Stomach (tissue), 9 donors: ENCODE results near the gene FARP2. TPM values are rescaled to one million over a fixed set of nuclear protein-coding genes. Genes with fewer than 3 reads are reported as not detected.
"Not testable (repeated sequence)": the region's sequence is repeated elsewhere in the genome, so short reads cannot be mapped to it uniquely, and the experiment has no call there.

Experiments used
- DNase-seq, 2 donors: peaks; one replicate each; pipeline versions ENCODE4 v3.0.0 to v3.0.0-alpha.2; 2013 to 2019
- H3K27ac ChIP-seq, 5 donors: fragments of 200-600 bp in 4 of 5; sonication (generic) in 4 of 5; one replicate each; pipeline ENCODE4 v1.5.1; 2013 to 2019; ENCODE audit warnings: mild to moderate bottlenecking in 1 of 5, moderate library complexity in 1 of 5
- H3K27me3 ChIP-seq, 3 donors: fragments of 200-600 bp; sonication (generic); one replicate each; pipeline ENCODE4 v1.5.1; 2017 to 2019; ENCODE audit warnings: mixed run types in 1 of 3
- H3K36me3 ChIP-seq, 4 donors: fragments of 200-600 bp; sonication (generic); 1 replicate in 3 of 4; 2 replicates in 1 of 4; pipeline ENCODE4 v1.5.1; 2016 to 2019
- H3K4me1 ChIP-seq, 4 donors: fragments of 200-600 bp; sonication (generic); one replicate each; pipeline ENCODE4 v1.5.1; 2016 to 2019
- H3K4me3 ChIP-seq, 4 donors: fragments of 200-600 bp; sonication (generic) in 3 of 4; one replicate each; pipeline ENCODE4 v1.5.1; 2016 to 2019; ENCODE audit warnings: mild to moderate bottlenecking in 1 of 4
- H3K9me3 ChIP-seq, 4 donors: fragments of 200-600 bp; sonication (generic); one replicate each; pipeline ENCODE4 v1.5.1; 2016 to 2019
- CTCF ChIP-seq, 7 experiments: fragments of 450-650 bp in 4 of 7; fragments of 200-600 bp in 3 of 7; sonication (generic) in 3 of 7; IDR thresholded peaks; one replicate each; pipeline ENCODE4 v1.5.1; 2016 to 2019; ENCODE audit warnings: antibody characterized with exemption in 7 of 7, control low read depth in 2 of 7, mild to moderate bottlenecking in 1 of 7
- EP300 ChIP-seq: sonication (generic); formaldehyde crosslinking; IDR thresholded peaks from one replicate; pipeline ENCODE4 v1.6.1; 2017; ENCODE audit warnings: antibody characterized with exemption
- POLR2A ChIP-seq, 4 donors: fragments of 450-650 bp; IDR thresholded peaks; one replicate each; pipeline ENCODE4 v1.6.1; 2016; ENCODE audit warnings: antibody characterized with exemption in 4 of 4, control low read depth in 2 of 4, mild to moderate bottlenecking in 1 of 4, moderate library complexity in 1 of 4
- POLR2AphosphoS5 ChIP-seq, 3 donors: sonication (generic); formaldehyde crosslinking; IDR thresholded peaks; one replicate each; pipeline ENCODE4 v1.6.1; 2016; ENCODE audit warnings: antibody characterized with exemption in 3 of 3
- WGBS, 5 donors: extraction: QIAGEN DNeasy Blood & Tissue Kit in 3 of 5; methylation state at CpG; one replicate each; pipeline versions ENCODE4 v1.1.5 to v1.1.7; 2013 to 2018; 5-methylcytosine and 5-hydroxymethylcytosine counted together
- intact Hi-C: fragments of 100-400 bp; cut with DNase I; formaldehyde crosslinking; loops from one replicate; pipeline ENCODE4 v1.15.1; 2023; ENCODE audit warnings: low total_unique reads
- polyA plus RNA-seq, 3 donors: library from polyadenylated mRNA; stranded (reverse); fragments of 200-250 nt; gene quantifications; one replicate each; pipeline ENCODE4 v1.2.3, GENCODE V29; 2013
- total RNA-seq, 5 donors: library from RNA; depleted of rRNA; stranded (reverse); fragments of >200 nt; gene quantifications; one replicate each; pipeline versions ENCODE4 v1.1.0 to v1.2.3, GENCODE V29; 2014 to 2016
- donor health status: healthy with polysubstance abuse.
- donor health status: Bipolar disorder and iron deficiency.
- donor health status: healthy.

FARP2 gene
- total and polyA plus RNA-seq, 8 donors = 15.8 to 260 (median 69.1) TPM

GRCh38 chr2:241376808-241377207 lies 20.7 kb downstream of the FARP2 start:
- H3K27ac ChIP-seq = peak overlapping the region in 2 of 5 donors; percentile 4 to 80
- TF ChIP-seq CTCF (IDR thresholded peaks at IDR 0.05) (no peak), POLR2A (IDR thresholded peaks at IDR 0.05) (no peak)
- no peak overlapping the region for H3K4me3 ChIP-seq
- no peaks in the 10 kb centered on the region for H3K27me3 ChIP-seq
- no peaks in the 10 kb centered on the region for H3K9me3 ChIP-seq
- intact Hi-C loops = no loop called here
- 31 to 60% (median 37%) methylated on average over 2 of the region's 2 CpGs for whole genome bisulfite sequencing, 5 donors
- peaks cover 23 to 88% (median 52%) of the 10 kb centered on the region in 4 donors for H3K4me1 ChIP-seq
- no peak for DNase-seq
- peaks cover 0 to 20% (median 17%) of the 10 kb centered on the region in 4 donors for H3K36me3 ChIP-seq

GRCh38 chr2:241378816-241379215 lies 22.7 kb downstream of the FARP2 start:
- no peaks in the 10 kb centered on the region for H3K27me3 ChIP-seq
- TF ChIP-seq POLR2A (IDR thresholded peaks at IDR 0.05) (no peak), POLR2AphosphoS5 (IDR thresholded peaks at IDR 0.05) (no peak), CTCF (IDR thresholded peaks at IDR 0.05) (no peak), EP300 (no peak)
- 34 to 55% (median 50%) methylated on average over 2 of the region's 2 CpGs for WGBS, 5 donors
- H3K9me3 ChIP-seq = no peaks in the 10 kb centered on the region
- H3K36me3 ChIP-seq = peaks cover 0 to 31% (median 22%) of the 10 kb centered on the region in 4 donors
- peaks cover 16 to 72% (median 33%) of the 10 kb centered on the region in 4 donors for H3K4me1 ChIP-seq
- intact Hi-C loops = no loop called here
- H3K4me3 ChIP-seq = no peak overlapping the region
- no peak for DNase-seq
- peak overlapping the region in 1 of 5 donors; percentile 49 for H3K27ac ChIP-seq

- TF ChIP-seq CTCF (IDR thresholded peaks at IDR 0.05) = no peak
- TF ChIP-seq POLR2AphosphoS5 (IDR thresholded peaks at IDR 0.05) = no peak
- no peak for TF ChIP-seq POLR2A (IDR thresholded peaks at IDR 0.05)
- no peak for TF ChIP-seq EP300
- Histone ChIP-seq H3K4me3 (no peak overlapping the region), H3K27ac (peak overlapping the region in 1 of 5 donors; percentile 49), H3K9me3 (no peaks in the 10 kb centered on the region), H3K27me3 (no peaks in the 10 kb centered on the region), H3K36me3 (peaks cover 0 to 28% (median 15%) of the 10 kb centered on the region in 4 donors), H3K4me1 (peaks cover 12 to 64% (median 28%) of the 10 kb centered on the region in 4 donors)
- intact Hi-C loops = no loop called here
- peak in 1 of 2 donors; percentile 58 for DNase-seq
- WGBS, 5 donors = 77 to 87% (median 84%) methylated on average over 9 of the region's 9 CpGs
These were observed 23.7 kb downstream of the FARP2 start for GRCh38 chr2:241379481-241380480.

DNA sequence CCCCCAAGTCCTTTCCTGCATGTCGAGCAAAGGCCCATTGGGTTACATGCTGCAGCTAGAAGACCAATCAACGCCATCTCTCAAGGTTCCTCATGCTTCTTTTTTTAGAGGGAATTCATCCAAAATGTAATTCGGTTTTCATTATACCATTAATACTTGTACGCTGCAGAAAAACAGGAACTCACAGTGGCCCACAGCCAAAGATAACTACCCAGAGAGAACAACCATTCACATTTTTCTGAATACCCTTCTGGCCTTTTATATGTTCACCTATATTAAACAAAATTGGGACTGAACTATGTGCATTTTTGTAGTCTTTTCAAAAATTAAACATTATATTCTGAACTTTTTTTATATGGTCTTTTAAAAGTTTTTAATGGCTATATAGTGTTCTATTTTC lies 25.8 kb downstream of the FARP2 start:
- Histone ChIP-seq H3K4me3 (no peak overlapping the region), H3K9me3 (no peaks in the 10 kb centered on the region), H3K4me1 (peaks cover 0 to 51% (median 20%) of the 10 kb centered on the region in 4 donors), H3K36me3 (peaks cover 0 to 20% (median 7%) of the 10 kb centered on the region in 4 donors), H3K27me3 (no peaks in the 10 kb centered on the region), H3K27ac (no peak overlapping the region)
- TF ChIP-seq POLR2AphosphoS5 (IDR thresholded peaks at IDR 0.05) (no peak), POLR2A (IDR thresholded peaks at IDR 0.05) (no peak), CTCF (IDR thresholded peaks at IDR 0.05) (no peak), EP300 (no peak)
- 49 to 62% (median 54%) methylated on average over 4 of the region's 4 CpGs for WGBS, 5 donors
- DNase-seq = no peak
- intact Hi-C loops = no loop called here

GRCh38 chr2:241385450-241385849 lies 29.4 kb downstream of the FARP2 start:
- not testable (repeated sequence) for H3K27me3 ChIP-seq, H3K9me3 ChIP-seq
- WGBS, 5 donors = 90 to 97% (median 96%) methylated on average over 7 of the region's 7 CpGs

More at GRCh38 chr2:241385450-241385849, 29.4 kb downstream of the FARP2 start:
- Histone ChIP-seq H3K4me1 (peaks cover 0 to 19% (median 5%) of the 10 kb centered on the region in 4 donors), H3K36me3 (peaks cover 0 to 20% (median 7%) of the 10 kb centered on the region in 4 donors)
- DNase-seq, intact Hi-C loops, H3K27ac ChIP-seq, H3K4me3 ChIP-seq: not testable (repeated sequence)
